Caco-2 (cell line): ENCODE results near the gene LRFN5. TPM values are rescaled to one million over a fixed set of nuclear protein-coding genes. Genes with fewer than 3 reads are reported as not detected.

Experiments
- BruUV-seq: library from RNA; stranded (reverse); fragments of 400-500 nt; replicated peaks from 2 replicates; lab custom pipeline; 2021; lab: Mats Ljungman, UMichigan
- CTCF ChIA-PET: fragments of 300-600 bp; sonication (Branson Sonifier 250); formaldehyde crosslinking; loops from one replicate; lab custom pipeline; 2022; ENCODE audit warnings: antibody characterized with exemption; lab: Charles Lee
- POLR2A ChIA-PET: fragments of 300-600 bp; sonication (Branson Sonifier 250); formaldehyde crosslinking; loops from one replicate; lab custom pipeline; 2022; ENCODE audit warnings: antibody characterized with exemption; lab: Charles Lee
- DNase-seq, 2 experiments: peaks; one replicate each; pipeline versions ENCODE4 v3.0.0 to v3.0.0-alpha.2; 2020 to 2022
- H3K27me3 ChIP-seq: replicated peaks from 2 replicates; pipeline ENCODE4 v1.6.0; 2011; ENCODE audit warnings: low read length; ENCODE audit not compliant: control insufficient read depth, insufficient read depth
- H3K36me3 ChIP-seq: 2 replicates; pipeline ENCODE4 v1.5.1; 2011; ENCODE audit warnings: low read length; ENCODE audit not compliant: control insufficient read depth, insufficient read depth
- H3K4me1 ChIP-seq: fragments of 250-450 bp; sonication (Bioruptor Pico); 2 replicates; pipeline ENCODE4 v1.5.1; 2020; ENCODE audit warnings: mild to moderate bottlenecking
- H3K4me3 ChIP-seq: 2 replicates; pipeline ENCODE4 v1.5.1; 2011; ENCODE audit warnings: low read depth, mild to moderate bottlenecking, control low read depth, low read length
- H3K9me3 ChIP-seq: fragments of 250-450 bp; sonication (Bioruptor Pico); 2 replicates; pipeline ENCODE4 v1.5.1; 2020; ENCODE audit warnings: mild to moderate bottlenecking, moderate library complexity
- H3K27ac Mint-ChIP-seq: one replicate; pipeline ENCODE4 v1.8.0; 2022; ENCODE audit warnings: mixed read lengths; ENCODE audit not compliant: unreplicated experiment
- H3K27me3 Mint-ChIP-seq: one replicate; pipeline ENCODE4 v1.8.0; 2022; ENCODE audit warnings: mixed read lengths; ENCODE audit not compliant: insufficient read depth, unreplicated experiment
- H3K36me3 Mint-ChIP-seq: one replicate; pipeline ENCODE4 v1.8.0; 2022; ENCODE audit warnings: mild to moderate bottlenecking, mixed read lengths; ENCODE audit not compliant: insufficient read depth, unreplicated experiment
- H3K4me1 Mint-ChIP-seq: one replicate; pipeline ENCODE4 v1.8.0; 2022; ENCODE audit warnings: low read depth, mixed read lengths; ENCODE audit not compliant: unreplicated experiment
- H3K4me3 Mint-ChIP-seq: one replicate; pipeline ENCODE4 v1.8.0; 2022; ENCODE audit warnings: mild to moderate bottlenecking, moderate library complexity, mixed read lengths; ENCODE audit not compliant: unreplicated experiment
- H3K9me3 Mint-ChIP-seq: one replicate; pipeline ENCODE4 v1.8.0; 2022; ENCODE audit warnings: mixed read lengths; ENCODE audit not compliant: unreplicated experiment
- intact Hi-C: fragments of 100-400 bp; cut with micrococcal nuclease; formaldehyde crosslinking; loops from one replicate; pipeline ENCODE4 v1.10.0; 2022; ENCODE audit not compliant: unreplicated experiment
- total RNA-seq: library from RNA; stranded (reverse); gene quantifications from 2 replicates; pipeline ENCODE4 v1.2.3, GENCODE V29; 2022
- TF ChIP-seq, protein P1 (sequence below), 2 experiments: fragments of 200-600 bp in 1 of 2; IDR thresholded peaks; 1 replicate in 1 of 2; 2 replicates in 1 of 2; pipeline versions ENCODE4 v1.5.1 to v1.8.0; 2011 to 2022; ENCODE audit warnings: antibody characterized with exemption in 1 of 2, control low read depth in 1 of 2, inconsistent platforms in 1 of 2, low read depth in 1 of 2, low read length in 1 of 2, mild to moderate bottlenecking in 1 of 2, moderate library complexity in 1 of 2; ENCODE audit not compliant: insufficient read depth in 1 of 2, severe bottlenecking in 1 of 2, unreplicated experiment in 1 of 2

LRFN5 gene
- total RNA-seq, 1 experiment from 2014 or later, result not detected

- intact Hi-C loops, result no loop called here
- H3K36me3 Mint-ChIP-seq, result no peaks in the 10 kb centered on the region
- Histone ChIP-seq H3K4me3 (no peak overlapping the region), H3K36me3 (no peaks in the 10 kb centered on the region), H3K4me1 (no peaks in the 10 kb centered on the region), H3K27me3 (no peaks in the 10 kb centered on the region), H3K9me3 (no peaks in the 10 kb centered on the region)
- POLR2A ChIA-PET, result no interaction called here
- no peak overlapping the region for H3K27ac Mint-ChIP-seq
- H3K9me3 Mint-ChIP-seq, result no peaks in the 10 kb centered on the region
- TF ChIP-seq, protein P1, sequence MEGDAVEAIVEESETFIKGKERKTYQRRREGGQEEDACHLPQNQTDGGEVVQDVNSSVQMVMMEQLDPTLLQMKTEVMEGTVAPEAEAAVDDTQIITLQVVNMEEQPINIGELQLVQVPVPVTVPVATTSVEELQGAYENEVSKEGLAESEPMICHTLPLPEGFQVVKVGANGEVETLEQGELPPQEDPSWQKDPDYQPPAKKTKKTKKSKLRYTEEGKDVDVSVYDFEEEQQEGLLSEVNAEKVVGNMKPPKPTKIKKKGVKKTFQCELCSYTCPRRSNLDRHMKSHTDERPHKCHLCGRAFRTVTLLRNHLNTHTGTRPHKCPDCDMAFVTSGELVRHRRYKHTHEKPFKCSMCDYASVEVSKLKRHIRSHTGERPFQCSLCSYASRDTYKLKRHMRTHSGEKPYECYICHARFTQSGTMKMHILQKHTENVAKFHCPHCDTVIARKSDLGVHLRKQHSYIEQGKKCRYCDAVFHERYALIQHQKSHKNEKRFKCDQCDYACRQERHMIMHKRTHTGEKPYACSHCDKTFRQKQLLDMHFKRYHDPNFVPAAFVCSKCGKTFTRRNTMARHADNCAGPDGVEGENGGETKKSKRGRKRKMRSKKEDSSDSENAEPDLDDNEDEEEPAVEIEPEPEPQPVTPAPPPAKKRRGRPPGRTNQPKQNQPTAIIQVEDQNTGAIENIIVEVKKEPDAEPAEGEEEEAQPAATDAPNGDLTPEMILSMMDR (IDR thresholded peaks at IDR 0.05; ENCODE audit: insufficient read depth in 1 of 2, low read depth in 1 of 2, low read length in 1 of 2, severe bottlenecking in 1 of 2, unreplicated experiment in 1 of 2), result no peak
- no peak for DNase-seq
- H3K27me3 Mint-ChIP-seq, result peaks cover 3% of the 10 kb centered on the region
- no TSS peak for BruUV-seq
- CTCF ChIA-PET, result no interaction called here
- H3K4me3 Mint-ChIP-seq, result no peak overlapping the region
- no peaks in the 10 kb centered on the region for H3K4me1 Mint-ChIP-seq
Measured at GRCh38 chr14:41642367-41642766, 35.7 kb downstream of the LRFN5 start.

DNA sequence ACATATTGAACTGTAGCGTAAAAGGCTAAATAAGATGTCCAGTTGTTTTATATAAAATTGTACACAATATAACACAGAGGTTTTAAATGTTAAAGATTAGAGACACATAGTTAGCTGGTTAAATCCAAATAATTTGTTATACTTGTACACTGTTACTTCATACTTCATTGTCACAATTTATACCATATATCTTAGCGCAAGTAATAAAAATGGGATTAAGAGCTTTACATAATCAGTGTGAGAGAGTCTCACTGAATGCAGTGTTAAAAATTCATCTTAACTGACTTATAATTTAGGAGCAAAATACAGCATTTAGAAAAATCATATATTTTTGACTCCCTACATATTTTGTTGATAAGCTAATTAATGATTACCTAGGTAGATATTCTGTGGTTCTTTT is 36.1 kb downstream of the LRFN5 start:
- no TSS peak for BruUV-seq
- intact Hi-C loops, result no loop called here
- H3K27ac Mint-ChIP-seq, result no peak overlapping the region

GRCh38 chr14:41644606-41645005 is 37.9 kb downstream of the LRFN5 start:
- H3K27me3 ChIP-seq, result no peaks in the 10 kb centered on the region
- POLR2A ChIA-PET, result no interaction called here
- no peaks in the 10 kb centered on the region for H3K4me1 ChIP-seq
- no peaks in the 10 kb centered on the region for H3K36me3 ChIP-seq
- Mint-ChIP-seq H3K27ac (no peak overlapping the region), H3K4me3 (no peak overlapping the region), H3K4me1 (no peaks in the 10 kb centered on the region), H3K27me3 (peaks cover 3% of the 10 kb centered on the region), H3K36me3 (no peaks in the 10 kb centered on the region), H3K9me3 (no peaks in the 10 kb centered on the region)
- no peak for DNase-seq
- intact Hi-C loops, result no loop called here
- TF ChIP-seq, protein P1 (IDR thresholded peaks at IDR 0.05; ENCODE audit: insufficient read depth in 1 of 2, low read depth in 1 of 2, low read length in 1 of 2, severe bottlenecking in 1 of 2, unreplicated experiment in 1 of 2), result no peak
- BruUV-seq, result no TSS peak
- H3K4me3 ChIP-seq, result no peak overlapping the region
- CTCF ChIA-PET, result no interaction called here
- no peaks in the 10 kb centered on the region for H3K9me3 ChIP-seq

More for the DNA sequence above, 36.1 kb downstream of the LRFN5 start:
- no peaks in the 10 kb centered on the region for H3K9me3 ChIP-seq
- no peaks in the 10 kb centered on the region for H3K4me1 ChIP-seq
- Mint-ChIP-seq H3K4me1 (no peaks in the 10 kb centered on the region), H3K9me3 (no peaks in the 10 kb centered on the region), H3K36me3 (no peaks in the 10 kb centered on the region), H3K27me3 (peaks cover 3% of the 10 kb centered on the region), H3K4me3 (no peak overlapping the region)
- no peak for DNase-seq
- TF ChIP-seq, protein P1 (IDR thresholded peaks at IDR 0.05; ENCODE audit: insufficient read depth in 1 of 2, low read depth in 1 of 2, low read length in 1 of 2, severe bottlenecking in 1 of 2, unreplicated experiment in 1 of 2), result no peak
- no peak overlapping the region for H3K4me3 ChIP-seq
- ChIA-PET CTCF (no interaction called here), POLR2A (no interaction called here)
- no peaks in the 10 kb centered on the region for H3K27me3 ChIP-seq
- H3K36me3 ChIP-seq, result no peaks in the 10 kb centered on the region
